VCaP (cell line): ENCODE measurements around the gene APBA1.

Source experiments
- H3K27ac ChIP-seq: fragments of 450-650 bp; 2 replicates; pipeline ENCODE4 v1.5.1; 2017
- CTCF ChIP-seq: fragments of 450-650 bp; conservative IDR thresholded peaks from 2 replicates; pipeline ENCODE4 v1.5.1; 2017; ENCODE audit warnings: mild to moderate bottlenecking, moderate library complexity

APBA1 gene

GRCh38 chr9:69388596-69388995 is 283.6 kb downstream of the APBA1 start:
- TF ChIP-seq CTCF = no peak
- no peak overlapping the region for H3K27ac ChIP-seq

GRCh38 chr9:69386651-69387050 is 285.5 kb downstream of the APBA1 start:
- no peak for TF ChIP-seq CTCF
- H3K27ac ChIP-seq = peak overlapping the region; percentile 65

GRCh38 chr9:69385581-69386033 is 286.6 kb downstream of the APBA1 start:
- H3K27ac ChIP-seq = peak overlapping the region; percentile 65
- TF ChIP-seq CTCF = no peak

- no peak overlapping the region for H3K27ac ChIP-seq
- no peak for TF ChIP-seq CTCF
Observed at GRCh38 chr9:69382135-69382534, 290.0 kb downstream of the APBA1 start.

GRCh38 chr9:69380811-69381210 is 291.4 kb downstream of the APBA1 start:
- H3K27ac ChIP-seq = no peak overlapping the region
- TF ChIP-seq CTCF = no peak

GRCh38 chr9:69380301-69380700 is 291.9 kb downstream of the APBA1 start:
- no peak overlapping the region for H3K27ac ChIP-seq
- TF ChIP-seq CTCF = no peak

- no peak for TF ChIP-seq CTCF
- no peak overlapping the region for H3K27ac ChIP-seq
Observed at GRCh38 chr9:69379270-69379982, 292.7 kb downstream of the APBA1 start.
